BE2C (cell line): ENCODE measurements around the gene PTGR3.

Source experiments
- DNase-seq: peaks from one replicate; pipeline ENCODE4 v3.0.0-alpha.2; 2020
- H3K27me3 ChIP-seq: fragments of 250-450 bp; sonication (Bioruptor Pico); 2 replicates; pipeline ENCODE4 v1.5.1; 2020; ENCODE audit warnings: mild to moderate bottlenecking
- H3K36me3 ChIP-seq: fragments of 250-450 bp; sonication (Bioruptor Pico); 2 replicates; pipeline ENCODE4 v1.5.1; 2020; ENCODE audit warnings: mild to moderate bottlenecking
- H3K4me1 ChIP-seq: fragments of 250-450 bp; sonication (Bioruptor Pico); 2 replicates; pipeline ENCODE4 v1.5.1; 2020
- H3K4me3 ChIP-seq: 2 replicates; pipeline ENCODE4 v1.5.1; 2011; ENCODE audit warnings: low read depth, low read length
- H3K9me3 ChIP-seq: fragments of 250-450 bp; sonication (Bioruptor Pico); 2 replicates; pipeline ENCODE4 v1.5.1; 2020
- CTCF ChIP-seq: IDR thresholded peaks from 2 replicates; pipeline ENCODE4 v1.5.1; 2012; ENCODE audit warnings: mild to moderate bottlenecking, low read depth, low read length

The PTGR3 gene

GRCh38 chr18:75211626-75211952 lies 2.6 kb upstream of the PTGR3 start:
- H3K27me3 ChIP-seq = no peaks in the 10 kb centered on the region
- H3K9me3 ChIP-seq = no peaks in the 10 kb centered on the region
- no peak for TF ChIP-seq CTCF
- DNase-seq = no peak
- H3K4me1 ChIP-seq = 0 out of 2 replicates have a peak, but pooled peaks cover 3% of the 10 kb centered on the region
- no peaks in the 10 kb centered on the region for H3K36me3 ChIP-seq
- H3K4me3 ChIP-seq = peak overlapping the region; percentile 60

- Histone ChIP-seq H3K4me3 (peak overlapping the region; percentile 71), H3K36me3 (no peaks in the 10 kb centered on the region), H3K4me1 (0 out of 2 replicates have a peak, but pooled peaks cover 3% of the 10 kb centered on the region), H3K9me3 (no peaks in the 10 kb centered on the region), H3K27me3 (no peaks in the 10 kb centered on the region)
- TF ChIP-seq CTCF = no peak
- no peak for DNase-seq
Observed at GRCh38 chr18:75211002-75211621, 2.2 kb upstream of the PTGR3 start.

GRCh38 chr18:75210274-75211001 lies 1.5 kb upstream of the PTGR3 start, which contains the start of gene TSHZ1:
Gene TSHZ1 (plus strand): TSS chr18:75210797. CDS start chr18:75211877, 1,080 bp downstream.
- no peak for TF ChIP-seq CTCF
- peak; percentile 26 for DNase-seq
- no peaks in the 10 kb centered on the region for H3K27me3 ChIP-seq

GRCh38 chr18:75209951-75210258 lies 966 bp upstream of the PTGR3 start:
- H3K4me3 ChIP-seq = peak overlapping the region; percentile 71
- H3K27me3 ChIP-seq = peaks cover 3% of the 10 kb centered on the region; the same call in 1 of the 2 replicates
- no peak for TF ChIP-seq CTCF
- no peaks in the 10 kb centered on the region for H3K9me3 ChIP-seq
- H3K4me1 ChIP-seq = 0 out of 2 replicates have a peak, but pooled peaks cover 3% of the 10 kb centered on the region
- no peak for DNase-seq
- no peaks in the 10 kb centered on the region for H3K36me3 ChIP-seq

More at GRCh38 chr18:75210274-75211001, 1.5 kb upstream of the PTGR3 start, which contains the start of gene TSHZ1:
- Histone ChIP-seq H3K4me1 (0 out of 2 replicates have a peak, but pooled peaks cover 3% of the 10 kb centered on the region), H3K9me3 (no peaks in the 10 kb centered on the region), H3K36me3 (no peaks in the 10 kb centered on the region), H3K4me3 (peak within 1 kb of the TSS; percentile 71)

- peak overlapping the region; percentile 67 for H3K4me3 ChIP-seq
- no peaks in the 10 kb centered on the region for H3K4me1 ChIP-seq
- H3K36me3 ChIP-seq = no peaks in the 10 kb centered on the region
- H3K9me3 ChIP-seq = no peaks in the 10 kb centered on the region
- H3K27me3 ChIP-seq = peaks cover 8% of the 10 kb centered on the region; the same call in 1 of the 2 replicates
- TF ChIP-seq CTCF = no peak
- DNase-seq = no peak
Observed at GRCh38 chr18:75208836-75209128, 157 bp downstream of the PTGR3 start.
